ENCODE results near the gene SPAG16.

- TF ChIP-seq, protein P1, sequence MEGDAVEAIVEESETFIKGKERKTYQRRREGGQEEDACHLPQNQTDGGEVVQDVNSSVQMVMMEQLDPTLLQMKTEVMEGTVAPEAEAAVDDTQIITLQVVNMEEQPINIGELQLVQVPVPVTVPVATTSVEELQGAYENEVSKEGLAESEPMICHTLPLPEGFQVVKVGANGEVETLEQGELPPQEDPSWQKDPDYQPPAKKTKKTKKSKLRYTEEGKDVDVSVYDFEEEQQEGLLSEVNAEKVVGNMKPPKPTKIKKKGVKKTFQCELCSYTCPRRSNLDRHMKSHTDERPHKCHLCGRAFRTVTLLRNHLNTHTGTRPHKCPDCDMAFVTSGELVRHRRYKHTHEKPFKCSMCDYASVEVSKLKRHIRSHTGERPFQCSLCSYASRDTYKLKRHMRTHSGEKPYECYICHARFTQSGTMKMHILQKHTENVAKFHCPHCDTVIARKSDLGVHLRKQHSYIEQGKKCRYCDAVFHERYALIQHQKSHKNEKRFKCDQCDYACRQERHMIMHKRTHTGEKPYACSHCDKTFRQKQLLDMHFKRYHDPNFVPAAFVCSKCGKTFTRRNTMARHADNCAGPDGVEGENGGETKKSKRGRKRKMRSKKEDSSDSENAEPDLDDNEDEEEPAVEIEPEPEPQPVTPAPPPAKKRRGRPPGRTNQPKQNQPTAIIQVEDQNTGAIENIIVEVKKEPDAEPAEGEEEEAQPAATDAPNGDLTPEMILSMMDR (IDR thresholded peaks at IDR 0.05; ENCODE audit: insufficient read depth, low read depth, low read length) = no peak
- TF ChIP-seq EZH2 (IDR thresholded peaks at IDR 0.05; ENCODE audit: insufficient read depth, low read length) = no peak
Measured at GRCh38 chr2:214320211-214320610, 1035.9 kb downstream of the SPAG16 start.

Data from astrocyte (in vitro differentiated cells and primary cell).